H1 (cell line): ENCODE results near the gene CHAD. TPM values are rescaled to one million over a fixed set of nuclear protein-coding genes. Genes with fewer than 3 reads are reported as not detected.

Experiments used
- CTCF ChIA-PET: fragments of 300-600 bp; sonication (Branson Sonifier 250); formaldehyde crosslinking; loops from one replicate; lab custom pipeline; 2021; ENCODE audit not compliant: partially characterized antibody; lab: Charles Lee
- POLR2A ChIA-PET: fragments of 300-600 bp; sonication (Branson Sonifier 250); formaldehyde crosslinking; loops from one replicate; lab custom pipeline; 2021; ENCODE audit warnings: inconsistent platforms; ENCODE audit not compliant: partially characterized antibody; lab: Charles Lee
- DNase-seq, 2 experiments: peaks; one replicate each; pipeline versions ENCODE4 v3.0.0 to v3.0.0-alpha.2; 2010 to 2022; ENCODE audit warnings: low spot score in 2 of 2, low read depth in 1 of 2, mixed read lengths in 1 of 2
- FAIRE-seq: peaks from 2 replicates; lab custom pipeline; 2011; peaks lifted over from hg19 to GRCh38; lab: Jason Lieb, UNC
- H2AFZ ChIP-seq: 2 replicates; pipeline ENCODE4 v1.8.1; 2012; ENCODE audit warnings: low read length, inconsistent platforms
- H2AK5ac ChIP-seq: 2 replicates; pipeline ENCODE4 v1.6.1; 2013; ENCODE audit warnings: low read depth, low read length
- H2BK120ac ChIP-seq: replicated peaks from 2 replicates; pipeline ENCODE3; 2013; ENCODE audit warnings: low read depth, low read length, inconsistent platforms
- H2BK12ac ChIP-seq: 2 replicates; pipeline ENCODE4 v1.6.1; 2013; ENCODE audit warnings: low read depth, low read length
- H2BK15ac ChIP-seq: 2 replicates; pipeline ENCODE4 v1.6.1; 2013; ENCODE audit warnings: low read length
- H2BK20ac ChIP-seq: 2 replicates; pipeline ENCODE4 v1.6.1; 2013; ENCODE audit warnings: low read length
- H2BK5ac ChIP-seq: 2 replicates; pipeline ENCODE4 v1.6.1; 2013; ENCODE audit warnings: low read depth, low read length
- H3K14ac ChIP-seq: 2 replicates; pipeline ENCODE4 v1.6.1; 2013; ENCODE audit warnings: inconsistent platforms; ENCODE audit not compliant: insufficient read length
- H3K18ac ChIP-seq: 2 replicates; pipeline ENCODE4 v1.6.1; 2013; ENCODE audit warnings: low read length; ENCODE audit errors: extremely low read depth
- H3K23ac ChIP-seq: 2 replicates; pipeline ENCODE4 v1.6.1; 2013; ENCODE audit warnings: inconsistent platforms; ENCODE audit not compliant: insufficient read length
- H3K23me2 ChIP-seq: 2 replicates; pipeline ENCODE4 v1.6.1; 2013; ENCODE audit warnings: low read depth, low read length
- H3K27ac ChIP-seq: 2 replicates; pipeline ENCODE4 v1.6.1; 2011; ENCODE audit warnings: low read depth, low read length, inconsistent platforms
- H3K27me3 ChIP-seq, 4 experiments: replicated peaks in 1 of 4; 1 replicate in 1 of 4; 2 replicates in 3 of 4; pipeline versions ENCODE4 v1.6.1 to v1.8.1; 2011 to 2013; ENCODE audit warnings: low read length in 3 of 4, mild to moderate bottlenecking in 3 of 4, inconsistent platforms in 2 of 4, mixed read lengths in 2 of 4, moderate library complexity in 1 of 4; ENCODE audit not compliant: control insufficient read depth in 3 of 4, insufficient read depth in 3 of 4; ENCODE audit errors: extremely low read depth in 1 of 4
- H3K36me3 ChIP-seq, 4 experiments: 2 replicates each; pipeline versions ENCODE4 v1.6.1 to v1.8.1; 2011 to 2013; ENCODE audit warnings: mild to moderate bottlenecking in 4 of 4, low read length in 3 of 4, moderate library complexity in 2 of 4, control low read depth in 1 of 4, inconsistent platforms in 1 of 4; ENCODE audit not compliant: insufficient read depth in 4 of 4, control insufficient read depth in 2 of 4
- H3K4ac ChIP-seq: replicated peaks from 2 replicates; pipeline ENCODE3; 2013; ENCODE audit warnings: low read length, low read depth, mixed read lengths, inconsistent platforms; ENCODE audit not compliant: insufficient read length
- H3K4me1 ChIP-seq, 4 experiments: replicated peaks in 1 of 4; 1 replicate in 1 of 4; 2 replicates in 3 of 4; pipeline versions ENCODE4 v1.6.1 to v1.8.1; 2011 to 2013; ENCODE audit warnings: low read length in 3 of 4, inconsistent platforms in 2 of 4, mixed read lengths in 1 of 4; ENCODE audit not compliant: insufficient read depth in 4 of 4, control insufficient read depth in 3 of 4
- H3K4me2 ChIP-seq, 2 experiments: 2 replicates each; pipeline versions ENCODE4 v1.6.1 to v1.8.1; 2011 to 2013; ENCODE audit warnings: low read depth in 2 of 2, low read length in 2 of 2, control low read depth in 1 of 2, inconsistent platforms in 1 of 2, mild to moderate bottlenecking in 1 of 2; ENCODE audit not compliant: insufficient read depth in 1 of 2
- H3K4me3 ChIP-seq, 4 experiments: fragments of 200-600, 300-600 bp in 1 of 4; sonication (generic), shearing (Covaris generic), sonication (Bioruptor Twin) in 1 of 4; 2 replicates each; pipeline versions ENCODE4 v1.5.1 to v1.8.1; 2011 to 2016; ENCODE audit warnings: low read length in 4 of 4, low read depth in 3 of 4, control low read depth in 2 of 4, inconsistent platforms in 2 of 4, mild to moderate bottlenecking in 2 of 4, mixed read lengths in 1 of 4, moderate library complexity in 1 of 4; ENCODE audit not compliant: insufficient read depth in 2 of 4; ENCODE audit errors: extremely low read depth in 1 of 4
- H3K56ac ChIP-seq: replicated peaks from 2 replicates; pipeline ENCODE3; 2013; ENCODE audit warnings: low read depth, mild to moderate bottlenecking, mixed read lengths, low read length, inconsistent platforms; ENCODE audit not compliant: insufficient read length
- H3K79me1 ChIP-seq: 2 replicates; pipeline ENCODE4 v1.6.1; 2013; ENCODE audit warnings: low read depth, low read length, control low read depth
- H3K79me2 ChIP-seq, 2 experiments: 2 replicates each; pipeline versions ENCODE4 v1.6.1 to v1.8.1; 2012 to 2013; ENCODE audit warnings: low read length in 2 of 2, mild to moderate bottlenecking in 2 of 2, inconsistent platforms in 1 of 2; ENCODE audit not compliant: insufficient read depth in 2 of 2, control insufficient read depth in 1 of 2
- H3K9ac ChIP-seq, 4 experiments: replicated peaks in 1 of 4; 1 replicate in 1 of 4; 2 replicates in 3 of 4; pipeline versions ENCODE4 v1.6.1 to v1.8.1; 2011 to 2013; ENCODE audit warnings: low read depth in 3 of 4, low read length in 3 of 4, control low read depth in 2 of 4, mild to moderate bottlenecking in 2 of 4, moderate library complexity in 2 of 4, inconsistent platforms in 1 of 4; ENCODE audit errors: extremely low read depth in 1 of 4
- H3K9me3 ChIP-seq, 2 experiments: 2 replicates each; pipeline versions ENCODE4 v1.6.1 to v1.8.1; 2012 to 2013; ENCODE audit warnings: mild to moderate bottlenecking in 2 of 2, moderate library complexity in 2 of 2, control low read depth in 1 of 2, inconsistent platforms in 1 of 2, low read depth in 1 of 2, low read length in 1 of 2, mixed read lengths in 1 of 2; ENCODE audit not compliant: insufficient read depth in 2 of 2
- H4K20me1 ChIP-seq, 2 experiments: replicated peaks in 1 of 2; 2 replicates each; pipeline versions ENCODE3 to v1.8.1; 2011 to 2013; ENCODE audit warnings: inconsistent platforms in 2 of 2, low read length in 2 of 2, mild to moderate bottlenecking in 1 of 2; ENCODE audit not compliant: insufficient read depth in 2 of 2, control insufficient read depth in 1 of 2
- H4K5ac ChIP-seq: 2 replicates; pipeline ENCODE4 v1.6.1; 2013; ENCODE audit warnings: low read length, low read depth, mixed read lengths, inconsistent platforms; ENCODE audit not compliant: insufficient read length
- H4K8ac ChIP-seq: 2 replicates; pipeline ENCODE4 v1.8.0; 2013; ENCODE audit warnings: mild to moderate bottlenecking, moderate library complexity, low read length, inconsistent platforms; ENCODE audit not compliant: insufficient read depth; ENCODE audit errors: extremely low read depth
- H4K91ac ChIP-seq: replicated peaks from 2 replicates; pipeline ENCODE3; 2013; ENCODE audit warnings: low read length, mixed read lengths, inconsistent platforms; ENCODE audit not compliant: insufficient read length
- CBX8 ChIP-seq: fragments of 300-800, 300-1000 bp; sonication (generic); IDR thresholded peaks from 2 replicates; pipeline ENCODE4 v1.7.1; 2016; ENCODE audit warnings: low read depth, low read length, borderline replicate concordance
- CEBPB ChIP-seq: IDR thresholded peaks from 2 replicates; pipeline ENCODE4 v1.6.1; 2012; ENCODE audit warnings: low read depth, low read length
- E2F6 ChIP-seq: IDR thresholded peaks from 2 replicates; pipeline ENCODE4 v1.6.1; 2012; ENCODE audit warnings: inconsistent platforms
- GABPA ChIP-seq: IDR thresholded peaks from 2 replicates; pipeline ENCODE4 v1.6.1; 2011; ENCODE audit warnings: mild to moderate bottlenecking, low read length, moderate library complexity, borderline replicate concordance; ENCODE audit not compliant: insufficient read depth
- GTF2F1 ChIP-seq: IDR thresholded peaks from 2 replicates; pipeline ENCODE4 v1.6.1; 2012; ENCODE audit warnings: low read depth, low read length, improper control_type of control experiment, borderline replicate concordance
- HDAC6 ChIP-seq: IDR thresholded peaks from one replicate; pipeline ENCODE4 v1.7.1; 2012; ENCODE audit warnings: low read depth, mild to moderate bottlenecking, inconsistent platforms, low read length, moderate library complexity
- KDM5A ChIP-seq: fragments of 200-600 bp; IDR thresholded peaks from 2 replicates; pipeline ENCODE4 v1.7.1; 2012; ENCODE audit warnings: mild to moderate bottlenecking, low read length, inconsistent platforms, mixed read lengths
- RAD21 ChIP-seq, 2 experiments: IDR thresholded peaks in 1 of 2; conservative IDR thresholded peaks in 1 of 2; 2 replicates each; pipeline ENCODE4 v1.6.1; 2011; ENCODE audit warnings: low read depth in 2 of 2, low read length in 2 of 2, improper control_type of control experiment in 1 of 2, inconsistent platforms in 1 of 2, mild to moderate bottlenecking in 1 of 2, moderate library complexity in 1 of 2
- SIN3A ChIP-seq, 2 experiments: IDR thresholded peaks in 1 of 2; conservative IDR thresholded peaks in 1 of 2; 2 replicates each; pipeline ENCODE4 v1.6.1; 2011 to 2012; ENCODE audit warnings: low read length in 2 of 2, improper control_type of control experiment in 1 of 2, low read depth in 1 of 2, mild to moderate bottlenecking in 1 of 2
- SP2 ChIP-seq: IDR thresholded peaks from 2 replicates; pipeline ENCODE4 v1.6.1; 2012; ENCODE audit warnings: mild to moderate bottlenecking, low read length, inconsistent platforms
- SUZ12 ChIP-seq: fragments of 200-600 bp; sonication (generic); IDR thresholded peaks from 2 replicates; pipeline ENCODE4 v1.6.1; 2012; ENCODE audit warnings: mild to moderate bottlenecking, inconsistent platforms, low read length, moderate library complexity, mixed read lengths
- TAF7 ChIP-seq: optimal IDR thresholded peaks from 2 replicates; pipeline ENCODE3; 2011; ENCODE audit warnings: low read depth, mild to moderate bottlenecking, inconsistent platforms, low read length, moderate library complexity, borderline replicate concordance
- TCF12 ChIP-seq: IDR thresholded peaks from 2 replicates; pipeline ENCODE4 v1.6.1; 2011; ENCODE audit warnings: low read depth, mild to moderate bottlenecking, low read length
- TEAD4 ChIP-seq: IDR thresholded peaks from 2 replicates; pipeline ENCODE4 v1.6.1; 2012; ENCODE audit warnings: low read depth, low read length, inconsistent platforms, mixed read lengths
- WGBS, 2 experiments: shearing (Covaris generic) in 1 of 2; methylation state at CpG; one replicate each; pipeline versions ENCODE4 v1.1.6 to v1.1.7; 2013 to 2015; ENCODE audit warnings: low lambda C conversion rate in 2 of 2, mixed read lengths in 2 of 2, inconsistent platforms in 1 of 2, low coverage in 1 of 2, missing lambda C conversion rate in 1 of 2; ENCODE audit not compliant: insufficient replicate concordance in 2 of 2, insufficient coverage in 1 of 2, insufficient read length in 1 of 2; ENCODE audit errors: extremely low coverage in 1 of 2, missing lambda C conversion rate in 1 of 2; 5-methylcytosine and 5-hydroxymethylcytosine counted together
- polyA plus RNA-seq, 7 experiments: library from polyadenylated mRNA; depleted of rRNA in 3 of 7; stranded (reverse) in 5 of 7; unstranded in 2 of 7; fragments of >200 nt in 5 of 7; fragments of 200-250 nt in 2 of 7; gene quantifications; 1 replicate in 5 of 7; 2 replicates in 1 of 7; 4 replicates in 1 of 7; pipeline versions ENCODE4 v1.2.1 to v1.2.3, GENCODE V29; 2011 to 2013; ENCODE audit warnings: missing spikeins in 2 of 7, mixed read lengths in 2 of 7
- total RNA-seq: library from RNA; stranded (reverse); fragmentation: NEBNext Ultra II Directional; extraction: Animal tissue kit (Norgen Biotek cat#: 25700); gene quantifications from 2 replicates; pipeline ENCODE4 v1.2.1, GENCODE V29; 2021

CHAD gene
- total and polyA plus RNA-seq, 2 of the 8 experiments (the other 6 are each of a cell fraction or from before 2014, with no cell fraction given) = 0.03 TPM; not detected in 1

DNA sequence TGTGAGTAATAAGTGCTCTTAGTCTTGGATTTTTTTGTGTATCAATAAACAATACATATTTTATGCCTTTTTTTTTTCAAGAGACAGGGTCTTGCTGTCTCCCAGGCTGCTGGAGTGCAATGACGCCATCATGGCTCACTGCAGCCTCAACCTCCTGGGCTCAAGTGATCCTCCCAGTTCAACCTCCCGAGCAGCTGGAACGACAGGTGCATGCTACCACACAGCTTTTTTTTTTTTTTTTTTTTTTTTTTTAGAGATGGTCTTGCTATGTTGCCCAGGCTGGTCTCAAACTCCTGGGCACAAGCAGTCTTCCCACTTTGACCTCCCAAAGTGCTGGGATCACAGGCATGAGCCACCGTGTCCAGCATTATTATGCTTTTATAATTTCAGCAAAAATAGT lies 29.7 kb downstream of the CHAD start:
- Histone ChIP-seq H3K18ac (no peak overlapping the region), H3K4me1 (peaks cover 0 to 6% (median 0%) of the 10 kb centered on the region in 4 experiments; a peak in 2 of 7 replicates), H3K4ac (no peak overlapping the region), H2AK5ac (no peak overlapping the region), H4K91ac (no peak overlapping the region), H2AFZ (no peak overlapping the region), H3K79me1 (no peaks in the 10 kb centered on the region), H2BK5ac (no peak overlapping the region), H3K27ac (no peak overlapping the region), H3K36me3 (no peaks in the 10 kb centered on the region), H3K79me2 (no peaks in the 10 kb centered on the region), H2BK20ac (no peak overlapping the region), H2BK120ac (no peak overlapping the region), H3K14ac (no peak overlapping the region), H4K20me1 (no peaks in the 10 kb centered on the region), H3K23ac (no peak overlapping the region), H3K4me2 (no peak overlapping the region), H4K5ac (no peak overlapping the region), H4K8ac (no peak overlapping the region), H3K9ac (no peak overlapping the region), H3K23me2 (no peaks in the 10 kb centered on the region), H2BK15ac (no peak overlapping the region), H2BK12ac (no peak overlapping the region), H3K27me3 (no peaks in the 10 kb centered on the region; a peak in 1 of 7 replicates), H3K56ac (no peak overlapping the region), H3K4me3 (no peak overlapping the region), H3K9me3 (no peaks in the 10 kb centered on the region)
- FAIRE-seq = no peak
- WGBS, 2 experiments = 84% methylated on average over 4 of the region's 4 CpGs; no CpG with 5 or more reads in 1 of the 2 experiments
- ChIA-PET POLR2A (no interaction called here), CTCF (interaction anchor here (1.0 to 2.7 kb wide), 5 partner anchors 26 to 75 kb away, joined by 3 to 6 read pairs (median 3); partner anchors contain the start of genes LRRC59 and RSAD1)
- no peak for DNase-seq
- TF ChIP-seq TAF7 (no peak), CEBPB (no peak), GTF2F1 (no peak), RAD21 (IDR thresholded peaks at IDR 0.05 in 1 of 2, conservative IDR thresholded peaks at IDR 0.05 in 1 of 2; ENCODE audit: low read depth in 2 of 2, low read length in 2 of 2) (no peak), TEAD4 (no peak), E2F6 (no peak), GABPA (no peak), HDAC6 (no peak), SUZ12 (no peak), TCF12 (no peak), CBX8 (no peak), SIN3A (conservative IDR thresholded peaks at IDR 0.05 in 1 of 2, IDR thresholded peaks at IDR 0.05 in 1 of 2; ENCODE audit: low read depth in 1 of 2, low read length in 2 of 2) (no peak), SP2 (no peak), KDM5A (no peak)
